ENCODE results near the gene TRIM22.

The TRIM22 gene

GRCh38 chr11:5749836-5750235, 60.2 kb downstream of the TRIM22 start:
- no peak for DNase-seq

- DNase-seq = no peak
Observed at GRCh38 chr11:5753943-5754342, 64.4 kb downstream of the TRIM22 start, which contains the start of gene OR52N4. OR52N4 (plus strand) TSS chr11:5754243; CDS start chr11:5754741, 498 bp downstream.

All from CD4-positive, alpha-beta T cell treated with Interleukin-17A for 4 hours (primary cell).